Neural progenitor cell (in vitro differentiated cells): Measurements from ENCODE around the gene GABRR1.

Source experiments
- EZH2 ChIP-seq: fragments of 200-600 bp; sonication (generic); IDR thresholded peaks from 2 replicates; pipeline ENCODE4 v1.6.1; 2017; ENCODE audit warnings: antibody characterized with exemption, mild to moderate bottlenecking, moderate library complexity
- EZH2phosphoT487 ChIP-seq: fragments of 200-600 bp; sonication (generic); IDR thresholded peaks from 2 replicates; pipeline ENCODE4 v1.6.1; 2017; ENCODE audit warnings: antibody characterized with exemption
- TF ChIP-seq, protein P1 (sequence below): fragments of 200-600 bp; sonication (generic); IDR thresholded peaks from 2 replicates; pipeline ENCODE4 v1.5.1; 2017; ENCODE audit warnings: antibody characterized with exemption, mild to moderate bottlenecking

GRCh38 chr6:89139509-89140346 is 77.4 kb downstream of the GABRR1 start:
- TF ChIP-seq, protein P1, sequence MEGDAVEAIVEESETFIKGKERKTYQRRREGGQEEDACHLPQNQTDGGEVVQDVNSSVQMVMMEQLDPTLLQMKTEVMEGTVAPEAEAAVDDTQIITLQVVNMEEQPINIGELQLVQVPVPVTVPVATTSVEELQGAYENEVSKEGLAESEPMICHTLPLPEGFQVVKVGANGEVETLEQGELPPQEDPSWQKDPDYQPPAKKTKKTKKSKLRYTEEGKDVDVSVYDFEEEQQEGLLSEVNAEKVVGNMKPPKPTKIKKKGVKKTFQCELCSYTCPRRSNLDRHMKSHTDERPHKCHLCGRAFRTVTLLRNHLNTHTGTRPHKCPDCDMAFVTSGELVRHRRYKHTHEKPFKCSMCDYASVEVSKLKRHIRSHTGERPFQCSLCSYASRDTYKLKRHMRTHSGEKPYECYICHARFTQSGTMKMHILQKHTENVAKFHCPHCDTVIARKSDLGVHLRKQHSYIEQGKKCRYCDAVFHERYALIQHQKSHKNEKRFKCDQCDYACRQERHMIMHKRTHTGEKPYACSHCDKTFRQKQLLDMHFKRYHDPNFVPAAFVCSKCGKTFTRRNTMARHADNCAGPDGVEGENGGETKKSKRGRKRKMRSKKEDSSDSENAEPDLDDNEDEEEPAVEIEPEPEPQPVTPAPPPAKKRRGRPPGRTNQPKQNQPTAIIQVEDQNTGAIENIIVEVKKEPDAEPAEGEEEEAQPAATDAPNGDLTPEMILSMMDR, result no peak
- TF ChIP-seq EZH2, result no peak
- TF ChIP-seq EZH2phosphoT487, result no peak
